Measurements from ENCODE around the gene GALNS. TPM values are rescaled to one million over a fixed set of nuclear protein-coding genes. Genes with fewer than 3 reads are reported as not detected.

Gene GALNS
- total and polyA plus RNA-seq, 2 donors (not counting 1 experiment from before 2014, with no cell fraction given): 45.5 to 68.4 TPM

- peaks cover 6% of the 10 kb centered on the region for H3K4me1 Mint-ChIP-seq
- no peaks in the 10 kb centered on the region for H3K27me3 Mint-ChIP-seq
- peaks cover 0 to 20% (median 0%) of the 10 kb centered on the region in 3 donors for H3K9me3 ChIP-seq (ENCODE audit: control extremely low read depth in 1 of 3, control insufficient read depth in 2 of 3, insufficient read depth in 1 of 3, low read length in 2 of 3)
- H3K4me1 ChIP-seq (ENCODE audit: control insufficient read depth in 2 of 2, insufficient read depth in 2 of 2, low read length in 2 of 2): peaks cover 0 to 8% of the 10 kb centered on the region in 2 donors
- H4K20me1 ChIP-seq (ENCODE audit: control insufficient read depth, insufficient read depth, low read length, poor library complexity, severe bottlenecking): peaks cover 90% of the 10 kb centered on the region
- H3K4me2 ChIP-seq (replicated peaks; ENCODE audit: low read depth, low read length, poor library complexity, severe bottlenecking): no peak overlapping the region
- no peak for ATAC-seq (ENCODE audit: low read depth)
- CTCF ChIA-PET: no interaction called here
- TF ChIP-seq CTCF (IDR thresholded peaks at IDR 0.05) (no peak), EZH2 (IDR thresholded peaks at IDR 0.05; ENCODE audit: borderline replicate concordance, insufficient read depth, low read depth, low read length, poor library complexity, severe bottlenecking) (no peak)
- intact Hi-C loops (cut with micrococcal nuclease): no loop called here
- no peak overlapping the region for H3K27ac Mint-ChIP-seq
- no peaks in the 10 kb centered on the region for H3K27me3 ChIP-seq (replicated peaks in 1 of 4; ENCODE audit: control extremely low read depth in 1 of 4, control insufficient read depth in 3 of 4, insufficient read depth in 4 of 4, low read length in 3 of 4)
- 96% methylated on average over 45 of the region's 45 CpGs for WGBS (ENCODE audit: insufficient coverage)
- POLR2A ChIA-PET: no interaction called here
- H3K36me3 ChIP-seq (replicated peaks in 1 of 2; ENCODE audit: control extremely low read depth in 1 of 2, control insufficient read depth in 1 of 2, extremely low read depth in 1 of 2, insufficient read depth in 2 of 2, low read length in 1 of 2): peaks cover 0 to 72% of the 10 kb centered on the region in 2 experiments
- H3K9ac ChIP-seq (ENCODE audit: low read length): no peak overlapping the region
- H3K4me3 Mint-ChIP-seq: no peak overlapping the region
- DNase-seq: no peak
- no peak overlapping the region for H3K27ac ChIP-seq (ENCODE audit: low read length in 2 of 2)
- no peak overlapping the region for H2AFZ ChIP-seq (ENCODE audit: insufficient read depth, low read depth, low read length, poor library complexity, severe bottlenecking)
- H3K9me3 Mint-ChIP-seq (ENCODE audit: insufficient read depth): no peaks in the 10 kb centered on the region
- H3K4me3 ChIP-seq (ENCODE audit: control extremely low read depth in 1 of 5, extremely low read depth in 1 of 5, insufficient read depth in 1 of 5, low read depth in 2 of 5, low read length in 4 of 5): no peak overlapping the region
- no peaks in the 10 kb centered on the region for H3K79me2 ChIP-seq (ENCODE audit: control insufficient read depth, insufficient read depth, low read length)
Measured at GRCh38 chr16:88878967-88879787, 22.4 kb upstream of the GALNS start.

GRCh38 chr16:88878356-88878755 lies 21.6 kb upstream of the GALNS start:
- TF ChIP-seq CTCF (IDR thresholded peaks at IDR 0.05) (no peak), EZH2 (IDR thresholded peaks at IDR 0.05; ENCODE audit: borderline replicate concordance, insufficient read depth, low read depth, low read length, poor library complexity, severe bottlenecking) (no peak)
- Mint-ChIP-seq H3K4me3 (no peak overlapping the region), H3K27ac (no peak overlapping the region), H3K4me1 (peaks cover 6% of the 10 kb centered on the region), H3K9me3 (ENCODE audit: insufficient read depth) (no peaks in the 10 kb centered on the region), H3K27me3 (no peaks in the 10 kb centered on the region)
- 98% methylated on average over 20 of the region's 20 CpGs for WGBS (ENCODE audit: insufficient coverage)
- ATAC-seq (ENCODE audit: low read depth) (no peak), DNase-seq (no peak)
- peaks cover 88% of the 10 kb centered on the region for H4K20me1 ChIP-seq (ENCODE audit: control insufficient read depth, insufficient read depth, low read length, poor library complexity, severe bottlenecking)
- intact Hi-C loops (cut with micrococcal nuclease): no loop called here
- peaks cover 0 to 65% of the 10 kb centered on the region in 2 experiments for H3K36me3 ChIP-seq (replicated peaks in 1 of 2; ENCODE audit: control extremely low read depth in 1 of 2, control insufficient read depth in 1 of 2, extremely low read depth in 1 of 2, insufficient read depth in 2 of 2, low read length in 1 of 2)
- H3K4me1 ChIP-seq (ENCODE audit: control insufficient read depth in 2 of 2, insufficient read depth in 2 of 2, low read length in 2 of 2): peaks cover 0 to 8% of the 10 kb centered on the region in 2 donors
- POLR2A ChIA-PET: no interaction called here
- H3K4me3 ChIP-seq (ENCODE audit: control extremely low read depth in 1 of 5, extremely low read depth in 1 of 5, insufficient read depth in 1 of 5, low read depth in 2 of 5, low read length in 4 of 5): no peak overlapping the region
- no peak overlapping the region for H3K4me2 ChIP-seq (replicated peaks; ENCODE audit: low read depth, low read length, poor library complexity, severe bottlenecking)
- peaks cover 0 to 20% (median 0%) of the 10 kb centered on the region in 3 donors for H3K9me3 ChIP-seq (ENCODE audit: control extremely low read depth in 1 of 3, control insufficient read depth in 2 of 3, insufficient read depth in 1 of 3, low read length in 2 of 3)
- H3K27ac ChIP-seq (ENCODE audit: low read length in 2 of 2): no peak overlapping the region
- H3K27me3 ChIP-seq (replicated peaks in 1 of 4; ENCODE audit: control extremely low read depth in 1 of 4, control insufficient read depth in 3 of 4, insufficient read depth in 4 of 4, low read length in 3 of 4): no peaks in the 10 kb centered on the region
- no peak overlapping the region for H3K9ac ChIP-seq (ENCODE audit: low read length)
- CTCF ChIA-PET: no interaction called here
- H3K79me2 ChIP-seq (ENCODE audit: control insufficient read depth, insufficient read depth, low read length): no peaks in the 10 kb centered on the region
- no peak overlapping the region for H2AFZ ChIP-seq (ENCODE audit: insufficient read depth, low read depth, low read length, poor library complexity, severe bottlenecking)

Data from B cell (primary cell).